ENCODE measurements around the gene MEGF6.

The MEGF6 gene

GRCh38 chr1:3595949-3596348 is 15.4 kb downstream of the MEGF6 start:
- H3K27me3 ChIP-seq: no peaks in the 10 kb centered on the region
- no peaks in the 10 kb centered on the region for H3K9me3 ChIP-seq
- H3K4me3 ChIP-seq (ENCODE audit: low read depth, low read length): no peak overlapping the region
- no peak for DNase-seq
- H3K36me3 ChIP-seq: no peaks in the 10 kb centered on the region
- H3K4me1 ChIP-seq: peaks cover 9% of the 10 kb centered on the region
- TF ChIP-seq CTCF (IDR thresholded peaks at IDR 0.05; ENCODE audit: low read depth, low read length): no peak

DNA sequence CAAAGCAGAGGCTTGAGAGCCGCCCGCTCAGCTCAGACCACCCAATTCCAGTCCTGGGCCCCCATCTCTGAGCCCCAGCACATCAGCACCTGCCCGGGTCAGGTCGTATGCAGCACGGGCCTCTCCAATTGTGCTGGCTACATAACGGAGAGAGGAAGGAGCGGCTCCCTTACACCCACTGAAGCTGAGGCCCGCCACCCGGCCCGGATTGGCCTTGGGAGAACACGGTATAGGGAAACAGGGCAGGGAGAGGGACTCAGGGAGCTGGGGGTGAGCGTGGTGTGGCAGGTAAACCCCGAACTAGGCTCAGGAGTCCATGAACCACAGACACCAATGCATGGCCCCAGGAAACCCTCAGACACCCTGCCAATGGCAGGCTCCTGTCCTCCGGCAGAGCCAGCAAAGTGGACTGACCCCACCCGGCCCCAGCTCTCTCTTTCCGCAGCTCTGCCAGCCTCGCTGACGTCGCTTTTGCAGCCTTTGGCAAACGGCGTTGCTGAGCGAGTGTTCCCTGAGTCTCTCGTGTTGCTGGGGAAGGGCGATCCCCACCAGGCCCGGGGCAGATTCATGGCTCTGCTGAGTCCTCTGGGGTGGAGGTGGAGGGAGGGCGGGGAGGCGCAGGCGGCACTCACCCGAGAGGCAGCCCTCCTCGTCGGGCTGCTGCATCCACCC is 16.5 kb downstream of the MEGF6 start:
- no peak overlapping the region for H3K4me3 ChIP-seq (ENCODE audit: low read depth, low read length)
- no peaks in the 10 kb centered on the region for H3K27me3 ChIP-seq
- no peaks in the 10 kb centered on the region for H3K9me3 ChIP-seq
- H3K36me3 ChIP-seq: no peaks in the 10 kb centered on the region
- peaks cover 9% of the 10 kb centered on the region for H3K4me1 ChIP-seq
- TF ChIP-seq CTCF (IDR thresholded peaks at IDR 0.05; ENCODE audit: low read depth, low read length): no peak
- no peak for DNase-seq

DNA sequence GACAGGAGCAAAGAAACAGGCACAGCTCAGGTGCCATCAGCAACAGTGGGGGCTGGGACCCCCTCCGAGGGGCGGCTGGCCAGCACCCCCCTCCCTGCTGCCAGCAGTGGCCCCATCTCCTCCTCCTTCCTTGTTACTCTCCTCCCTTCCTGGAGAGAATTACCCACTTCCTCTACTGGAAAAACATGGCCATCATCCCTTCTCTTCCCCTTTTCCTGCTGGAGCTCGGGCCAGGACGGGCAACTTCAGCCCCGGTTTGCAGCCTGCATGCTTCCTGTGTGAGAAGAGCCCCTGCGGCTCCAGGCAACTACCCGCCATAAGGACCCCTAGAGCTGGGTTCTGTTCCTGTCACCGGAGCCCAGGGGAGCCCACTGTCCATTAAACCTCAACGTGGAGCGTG is 17.6 kb downstream of the MEGF6 start:
- no peak for DNase-seq
- Histone ChIP-seq H3K4me1 (peaks cover 4% of the 10 kb centered on the region; the same call in 1 of the 2 replicates), H3K27me3 (no peaks in the 10 kb centered on the region), H3K36me3 (no peaks in the 10 kb centered on the region), H3K4me3 (ENCODE audit: low read depth, low read length) (no peak overlapping the region), H3K9me3 (no peaks in the 10 kb centered on the region)
- TF ChIP-seq CTCF (IDR thresholded peaks at IDR 0.05; ENCODE audit: low read depth, low read length): no peak

DNA sequence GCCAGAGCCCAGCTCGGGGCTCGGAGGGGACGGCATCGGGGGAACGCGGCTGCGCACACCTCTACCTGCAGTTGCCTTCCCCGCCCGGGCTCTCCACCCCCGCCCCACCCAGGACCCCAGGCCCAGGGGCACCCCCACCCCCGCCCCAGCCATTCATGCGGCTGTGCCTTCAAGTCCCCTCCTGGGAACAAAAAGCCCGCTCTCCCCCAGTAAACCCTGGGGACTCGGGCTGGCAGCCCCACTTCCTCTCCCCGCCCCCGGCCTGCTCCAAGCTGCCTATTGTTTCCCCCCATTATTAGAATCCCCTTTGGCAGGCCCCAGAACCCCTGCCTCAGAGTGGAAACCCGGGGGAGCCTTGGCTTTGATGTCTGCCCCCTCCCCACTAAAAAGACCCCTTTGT is 18.0 kb downstream of the MEGF6 start:
- Histone ChIP-seq H3K4me3 (ENCODE audit: low read depth, low read length) (no peak overlapping the region), H3K9me3 (no peaks in the 10 kb centered on the region), H3K36me3 (no peaks in the 10 kb centered on the region), H3K4me1 (no peaks in the 10 kb centered on the region; the same call in 1 of the 2 replicates), H3K27me3 (no peaks in the 10 kb centered on the region)
- TF ChIP-seq CTCF (IDR thresholded peaks at IDR 0.05; ENCODE audit: low read depth, low read length): no peak
- no peak for DNase-seq

GRCh38 chr1:3590951-3591865 is 20.1 kb downstream of the MEGF6 start:
- H3K9me3 ChIP-seq: no peaks in the 10 kb centered on the region
- TF ChIP-seq CTCF (IDR thresholded peaks at IDR 0.05; ENCODE audit: low read depth, low read length): no peak
- H3K36me3 ChIP-seq: no peaks in the 10 kb centered on the region
- DNase-seq: no peak
- H3K4me3 ChIP-seq (ENCODE audit: low read depth, low read length): no peak overlapping the region
- H3K27me3 ChIP-seq: no peaks in the 10 kb centered on the region
- no peaks in the 10 kb centered on the region; the same call in 1 of the 2 replicates for H3K4me1 ChIP-seq

All from BE2C (cell line).